ENCODE data around the gene MRC2.

The MRC2 gene

GRCh38 chr17:62727916-62728672 is 100.6 kb downstream of the MRC2 start:
- DNase-seq, result no peak

GRCh38 chr17:62732125-62732524 is 104.7 kb downstream of the MRC2 start:
- DNase-seq, result no peak

DNA sequence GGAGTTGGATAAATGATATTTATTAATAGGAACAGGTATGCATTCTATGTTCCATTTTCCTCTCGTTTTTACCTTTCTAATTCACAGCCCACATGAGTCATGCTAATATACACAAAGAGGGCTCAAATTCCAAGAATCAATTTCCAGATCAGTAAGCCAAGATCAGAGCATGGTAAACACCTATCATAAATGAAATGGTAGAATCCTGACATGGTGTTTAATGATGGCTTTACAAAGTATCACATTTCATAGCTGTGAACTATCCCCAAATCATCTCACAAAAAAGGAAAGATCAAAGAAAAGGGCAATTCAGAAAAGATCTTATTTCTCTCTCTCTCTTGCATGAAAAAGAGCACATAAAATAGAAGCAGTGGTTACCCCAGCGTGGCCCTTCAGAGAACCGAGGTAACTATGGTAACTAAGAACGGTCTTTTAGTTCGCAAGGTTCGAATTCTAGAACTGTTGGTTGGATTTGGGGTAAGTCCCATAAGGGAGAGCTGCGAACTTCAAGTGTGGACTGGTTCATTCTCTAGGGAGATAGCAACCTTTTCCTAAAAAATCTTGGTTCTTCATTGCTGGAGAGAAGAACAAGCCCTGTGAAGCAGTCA is 107.7 kb downstream of the MRC2 start:
- no peak for DNase-seq

DNA sequence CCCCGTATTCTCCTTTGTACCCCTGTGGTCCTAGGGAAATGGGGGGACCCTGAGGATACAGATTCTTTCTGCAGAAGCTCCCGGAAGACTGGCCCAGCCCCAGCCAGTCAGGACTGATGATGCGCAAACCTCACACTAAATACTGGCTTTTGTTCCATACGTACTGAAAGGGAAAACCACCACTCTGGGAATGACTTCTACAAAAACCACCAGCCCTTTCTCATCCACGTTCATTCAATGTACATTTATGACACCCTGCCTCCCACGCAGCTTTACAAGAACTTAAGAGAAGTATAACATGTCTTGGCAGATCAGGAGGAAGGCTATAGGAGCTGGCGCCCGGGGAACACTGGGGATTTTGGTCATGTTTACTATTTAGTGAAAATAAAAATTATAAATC is 110.0 kb downstream of the MRC2 start:
- no peak for DNase-seq

- DNase-seq, result no peak
Measured at GRCh38 chr17:62738281-62738680, 110.8 kb downstream of the MRC2 start.

- DNase-seq, result no peak
Measured at GRCh38 chr17:62739645-62740388, 112.3 kb downstream of the MRC2 start.

DNA sequence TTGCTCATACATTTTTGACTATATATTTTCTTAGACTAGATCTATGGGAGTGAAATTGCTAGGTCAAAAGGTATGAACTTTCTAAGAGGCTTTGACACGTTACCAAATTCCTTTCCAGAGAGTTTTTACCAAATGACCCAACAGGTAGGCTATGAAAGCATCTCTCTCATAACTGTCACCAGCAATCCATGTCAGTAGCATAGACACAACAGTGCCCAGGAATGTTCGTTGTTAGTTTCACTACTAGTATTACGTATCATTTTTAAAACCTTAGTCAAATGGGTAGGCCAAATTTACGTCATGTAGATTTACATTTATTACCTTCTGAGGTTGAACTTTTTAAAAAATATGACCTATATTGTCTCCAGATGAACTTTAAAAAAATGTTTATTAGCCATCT is 113.8 kb downstream of the MRC2 start:
- DNase-seq, result no peak
